AG09319 (cell line): ENCODE results near the gene GSTCD.
A peak's percentile ranks its signal among the peaks of the same experiment; 100 is the strongest.

Experiments
- DNase-seq: peaks from one replicate; pipeline ENCODE4 v3.0.0-alpha.2; 2010; ENCODE audit warnings: low read depth; ENCODE audit errors: extremely low read depth
- CTCF ChIP-seq: IDR thresholded peaks from 2 replicates; pipeline ENCODE4 v1.5.1; 2011; ENCODE audit warnings: low read depth, mild to moderate bottlenecking, inconsistent platforms, low read length, moderate library complexity

GSTCD gene

GRCh38 chr4:105709081-105709450 lies 482 bp downstream of the GSTCD start:
- TF ChIP-seq CTCF: no peak
- DNase-seq: no peak

GRCh38 chr4:105710012-105710600 lies 1.5 kb downstream of the GSTCD start:
- TF ChIP-seq CTCF: no peak
- DNase-seq: no peak

GRCh38 chr4:105710678-105711077 lies 2.1 kb downstream of the GSTCD start:
- no peak for DNase-seq

GRCh38 chr4:105712766-105713165 lies 4.2 kb downstream of the GSTCD start:
- DNase-seq: no peak
- TF ChIP-seq CTCF: no peak

More at GRCh38 chr4:105710678-105711077, 2.1 kb downstream of the GSTCD start:
- TF ChIP-seq CTCF: no peak

GRCh38 chr4:105714071-105714521 lies 5.5 kb downstream of the GSTCD start:
- no peak for TF ChIP-seq CTCF

GRCh38 chr4:105714932-105715331 lies 6.3 kb downstream of the GSTCD start:
- no peak for DNase-seq
- no peak for TF ChIP-seq CTCF

More at GRCh38 chr4:105714071-105714521, 5.5 kb downstream of the GSTCD start:
- no peak for DNase-seq

GRCh38 chr4:105715692-105716278 lies 7.2 kb downstream of the GSTCD start:
- TF ChIP-seq CTCF: peak; percentile 48
- DNase-seq: no peak
